GM21737 (cell line): Measurements from ENCODE around the gene TAAR2.
"Not testable (repeated sequence)": the region's sequence is repeated elsewhere in the genome, so short reads cannot be mapped to it uniquely, and the experiment has no call there.

Experiments used
- ATAC-seq: cut with Tn5 transposase; IDR thresholded peaks from one replicate; pipeline ENCODE4 v1.9.1; 2021; ENCODE audit warnings: mild to moderate bottlenecking, moderate library complexity; ENCODE audit not compliant: unreplicated experiment

TAAR2 gene

GRCh38 chr6:132624175-132624574 is at the start of gene TAAR2:
TAAR2 (minus strand) TSS chr6:132624275; CDS start chr6:132624275, 0 bp downstream.
- ATAC-seq = no peak

- ATAC-seq = no peak
These were observed 49.5 kb upstream of the TAAR2 start for GRCh38 chr6:132673376-132674094.

- ATAC-seq = no peak
These were observed 47.2 kb upstream of the TAAR2 start for GRCh38 chr6:132671295-132671694.

- ATAC-seq = no peak
These were observed 45.7 kb upstream of the TAAR2 start for GRCh38 chr6:132669690-132670291.

- ATAC-seq = no peak
These were observed 42.0 kb upstream of the TAAR2 start for GRCh38 chr6:132666118-132666517.

- ATAC-seq = no peak
These were observed 40.4 kb upstream of the TAAR2 start for GRCh38 chr6:132664309-132665034.

- ATAC-seq = no peak
These were observed 39.6 kb upstream of the TAAR2 start for GRCh38 chr6:132663661-132664060.

GRCh38 chr6:132661906-132662305 is 37.8 kb upstream of the TAAR2 start:
- no peak for ATAC-seq

- no peak for ATAC-seq
These were observed 35.0 kb upstream of the TAAR2 start, which contains the start of gene TAAR1 for GRCh38 chr6:132659082-132659481. TAAR1 (minus strand) TSS chr6:132659182; CDS start chr6:132646003, 13,179 bp downstream.

- ATAC-seq = no peak
These were observed 27.0 kb upstream of the TAAR2 start for GRCh38 chr6:132651062-132651461.

GRCh38 chr6:132650429-132650828 is 26.4 kb upstream of the TAAR2 start:
- no peak for ATAC-seq

- ATAC-seq = no peak
These were observed 24.8 kb upstream of the TAAR2 start for GRCh38 chr6:132648828-132649227.

- peak; percentile 69 for ATAC-seq
These were observed 24.3 kb upstream of the TAAR2 start for GRCh38 chr6:132648356-132648755.

GRCh38 chr6:132643547-132643946 is 19.5 kb upstream of the TAAR2 start:
- ATAC-seq = peak; percentile 68

GRCh38 chr6:132637135-132637534 is 13.1 kb upstream of the TAAR2 start:
- ATAC-seq = not testable (repeated sequence)

GRCh38 chr6:132635906-132636305 is 11.8 kb upstream of the TAAR2 start:
- not testable (repeated sequence) for ATAC-seq

GRCh38 chr6:132635288-132635687 is 11.2 kb upstream of the TAAR2 start:
- ATAC-seq = not testable (repeated sequence)

GRCh38 chr6:132634796-132635195 is 10.7 kb upstream of the TAAR2 start:
- no peak for ATAC-seq

GRCh38 chr6:132633362-132633761 is 9.3 kb upstream of the TAAR2 start:
- no peak for ATAC-seq

- ATAC-seq = no peak
These were observed 799 bp downstream of the TAAR2 start for GRCh38 chr6:132623106-132623845.

GRCh38 chr6:132616677-132617076 is 7.4 kb downstream of the TAAR2 start:
- ATAC-seq = no peak
